K562 (cell line): ENCODE results near the gene RHEX. TPM values are rescaled to one million over a fixed set of nuclear protein-coding genes. Genes with fewer than 3 reads are reported as not detected.

Experiments used
- ATAC-seq: fragments of 200-7000 bp; cut with Tn5 transposase; 3 replicates; pipeline ENCODE4 v1.9.1; 2020; ENCODE audit warnings: moderate library complexity
- BruUV-seq: library from RNA; stranded (reverse); fragments of 400-500 nt; replicated peaks from 2 replicates; lab custom pipeline; 2021; lab: Mats Ljungman, UMichigan
- CTCF ChIA-PET: fragments of 300-600 bp; formaldehyde crosslinking; extraction: SDS; loops from one replicate; lab custom pipeline; 2021; ENCODE audit warnings: low intra/inter-chr PET ratio; lab: Yijun Ruan, JAX
- POLR2A ChIA-PET: fragments of 300-600, 350-650 bp; sonication (Branson Sonifier 250); formaldehyde crosslinking; extraction: SDS; loops from one replicate; lab custom pipeline; 2021; ENCODE audit warnings: antibody characterized with exemption, inconsistent platforms; lab: Yijun Ruan, JAX
- DNase-seq, 4 experiments: peaks; one replicate each; pipeline versions ENCODE4 v3.0.0 to v3.0.0-alpha.2; 2011 to 2018; ENCODE audit warnings: low spot score in 3 of 4, mixed read lengths in 3 of 4; ENCODE audit errors: extremely low read depth in 1 of 4
- FAIRE-seq: peaks from 2 replicates; lab custom pipeline; 2011; peaks lifted over from hg19 to GRCh38; lab: Jason Lieb, UNC
- H2AFZ ChIP-seq: 2 replicates; pipeline ENCODE4 v1.6.0; 2011; ENCODE audit warnings: low read depth, low read length, control low read depth, inconsistent platforms
- H3K27ac ChIP-seq: fragments of 200-600 bp; 3 replicates; pipeline ENCODE4 v1.8.0; 2011; ENCODE audit warnings: low read depth, mild to moderate bottlenecking, control low read depth, inconsistent platforms, low read length, moderate library complexity, mixed read lengths; ENCODE audit errors: extremely low read depth
- H3K27me3 ChIP-seq, 2 experiments: fragments of 300-600 bp in 1 of 2; 2 replicates in 1 of 2; 3 replicates in 1 of 2; pipeline versions ENCODE4 v1.6.0 to v1.8.0; 2011; ENCODE audit warnings: inconsistent platforms in 2 of 2, low read length in 2 of 2, mild to moderate bottlenecking in 1 of 2, mixed read lengths in 1 of 2, moderate library complexity in 1 of 2; ENCODE audit not compliant: control insufficient read depth in 2 of 2, insufficient read depth in 2 of 2
- H3K36me3 ChIP-seq: fragments of 300-600 bp; 3 replicates; pipeline ENCODE4 v1.8.0; 2011; ENCODE audit warnings: mild to moderate bottlenecking, low read length, inconsistent platforms; ENCODE audit not compliant: control insufficient read depth, insufficient read depth
- H3K4me1 ChIP-seq, 2 experiments: fragments of 200-600 bp in 1 of 2; replicated peaks in 1 of 2; 2 replicates in 1 of 2; 3 replicates in 1 of 2; pipeline versions ENCODE4 v1.5.1 to v1.8.0; 2011; ENCODE audit warnings: inconsistent platforms in 2 of 2, low read length in 2 of 2, mild to moderate bottlenecking in 1 of 2, mixed read lengths in 1 of 2, moderate library complexity in 1 of 2; ENCODE audit not compliant: control insufficient read depth in 2 of 2, insufficient read depth in 2 of 2
- H3K4me2 ChIP-seq: 2 replicates; pipeline ENCODE4 v1.6.1; 2011; ENCODE audit warnings: low read length, control low read depth, inconsistent platforms, mixed read lengths; ENCODE audit not compliant: insufficient read depth
- H3K4me3 ChIP-seq: fragments of 200-600 bp; sonication (generic), shearing (Covaris generic); 2 replicates; pipeline ENCODE4 v1.5.1; 2016; ENCODE audit warnings: control low read depth, inconsistent platforms
- H3K79me2 ChIP-seq: fragments of 200-600 bp; 3 replicates; pipeline ENCODE4 v1.8.0; 2011; ENCODE audit warnings: low read length, inconsistent platforms; ENCODE audit not compliant: control insufficient read depth, insufficient read depth
- H3K9ac ChIP-seq, 2 experiments: 2 replicates each; pipeline versions ENCODE4 v1.6.0 to v1.6.1; 2011; ENCODE audit warnings: low read depth in 2 of 2, low read length in 2 of 2, control low read depth in 1 of 2, inconsistent platforms in 1 of 2, mild to moderate bottlenecking in 1 of 2, mixed read lengths in 1 of 2; ENCODE audit not compliant: insufficient read depth in 1 of 2
- H3K9me1 ChIP-seq: one replicate; pipeline ENCODE4 v1.6.0; 2011; ENCODE audit warnings: inconsistent platforms, mild to moderate bottlenecking, low read length, moderate library complexity; ENCODE audit not compliant: control insufficient read depth, insufficient read depth
- H3K9me3 ChIP-seq: replicated peaks from 2 replicates; pipeline ENCODE4 v1.5.1; 2011; ENCODE audit warnings: low read depth, low read length, inconsistent platforms; ENCODE audit not compliant: control insufficient read depth, insufficient read depth
- H4K20me1 ChIP-seq: replicated peaks from 2 replicates; pipeline ENCODE4 v1.6.1; 2011; ENCODE audit warnings: low read length, inconsistent platforms, mixed read lengths; ENCODE audit not compliant: control insufficient read depth, insufficient read depth
- C11orf30 ChIP-seq: fragments of 450-650 bp; IDR thresholded peaks from 2 replicates; pipeline ENCODE4 v1.6.1; 2016; ENCODE audit warnings: low read depth, mild to moderate bottlenecking
- FOXA1 ChIP-seq: fragments of 450-650 bp; IDR thresholded peaks from 2 replicates; pipeline ENCODE4 v1.6.1; 2016; ENCODE audit warnings: mild to moderate bottlenecking, borderline replicate concordance
- NCOA4 ChIP-seq: fragments of 450-650 bp; IDR thresholded peaks from 2 replicates; pipeline ENCODE4 v1.6.1; 2018; ENCODE audit warnings: mild to moderate bottlenecking; ENCODE audit not compliant: partially characterized antibody
- NEUROD1 ChIP-seq: fragments of 150-350 bp; IDR thresholded peaks from 2 replicates; pipeline ENCODE4 v1.6.1; 2014; ENCODE audit warnings: borderline replicate concordance, low read length, low read depth; ENCODE audit not compliant: partially characterized antibody
- POLR2B ChIP-seq: fragments of 450-650 bp; IDR thresholded peaks from 2 replicates; pipeline ENCODE4 v1.6.1; 2018; ENCODE audit warnings: low read depth; ENCODE audit not compliant: partially characterized antibody
- RBM39 ChIP-seq: fragments of 200-400 bp; formaldehyde crosslinking; optimal IDR thresholded peaks from 2 replicates; pipeline ENCODE3; 2018; ENCODE audit warnings: low read depth, low read length
- TCFL5 ChIP-seq: fragments of 250-450 bp; sonication (Bioruptor Pico); conservative IDR thresholded peaks from 2 replicates; pipeline ENCODE4 v1.6.1; 2021; ENCODE audit warnings: mild to moderate bottlenecking, moderate library complexity, matching md5 sums
- ZBTB1 ChIP-seq: sonication (generic); formaldehyde crosslinking; IDR thresholded peaks from 2 replicates; pipeline ENCODE4 v1.8.1; 2023; ENCODE audit warnings: missing genetic modification reagents, low read depth, mild to moderate bottlenecking, borderline replicate concordance
- ZC3H4 ChIP-seq: sonication (generic); formaldehyde crosslinking; IDR thresholded peaks from 2 replicates; pipeline ENCODE4 v1.9.0; 2021; ENCODE audit warnings: missing genetic modification reagents, borderline replicate concordance
- ZNF212 ChIP-seq: fragments of 450-650 bp; formaldehyde crosslinking; IDR thresholded peaks from 2 replicates; pipeline ENCODE4 v1.4.0; 2020; ENCODE audit warnings: mild to moderate bottlenecking
- ZNF24 ChIP-seq: fragments of 450-650 bp; IDR thresholded peaks from 2 replicates; pipeline ENCODE4 v1.6.1; 2016
- ZNF274 ChIP-seq: IDR thresholded peaks from 2 replicates; pipeline ENCODE4 v1.6.1; 2011; ENCODE audit warnings: low read depth, mild to moderate bottlenecking, low read length, moderate library complexity, borderline replicate concordance
- WGBS: fragments of 100-300 bp; shearing (Covaris generic); methylation state at CpG from one replicate; pipeline ENCODE4 v1.1.6; 2016; ENCODE audit warnings: low coverage, mixed read lengths; ENCODE audit not compliant: insufficient coverage; ENCODE audit errors: missing lambda C conversion rate; 5-methylcytosine and 5-hydroxymethylcytosine counted together
- in situ Hi-C: fragments of 300-500 bp; cut with MboI; formaldehyde crosslinking; loops from 4 replicates; pipeline ENCODE4 v1.15.0; 2018; ENCODE audit warnings: inconsistent platforms, mixed read lengths
- intact Hi-C: fragments of 100-400 bp; cut with micrococcal nuclease; formaldehyde crosslinking; loops from 2 replicates; pipeline ENCODE4 v1.14.2; 2022
- polyA plus RNA-seq, 8 experiments: library from polyadenylated mRNA; depleted of rRNA in 4 of 8; stranded (reverse) in 5 of 8; unstranded in 3 of 8; fragments of >200 nt; fragmentation: Nextera tagmentation in 2 of 8; fragmentation: Illumina TruSeq in 1 of 8; extraction: Ambion mirVana in 2 of 8; extraction: Trizol in 1 of 8; gene quantifications; 2 replicates each; pipeline versions ENCODE4 v1.2.1 to v1.2.3, GENCODE V29; 2011 to 2014; ENCODE audit warnings: inconsistent platforms in 1 of 8, missing spikeins in 1 of 8
- total RNA-seq, 7 experiments: library from RNA; depleted of rRNA in 6 of 7; stranded (reverse); fragments of >200 nt in 6 of 7; fragmentation: Illumina TruSeq in 2 of 7; extraction: Trizol in 2 of 7; gene quantifications; 2 replicates each; pipeline versions ENCODE4 v1.2.1 to v1.2.3, GENCODE V29; 2011 to 2021; ENCODE audit warnings: low replicate concordance in 1 of 7

Gene RHEX
- total and polyA plus RNA-seq, 9 of the 15 experiments (the other 6 are each of a cell fraction or from before 2014, with no cell fraction given) = not detected

DNA sequence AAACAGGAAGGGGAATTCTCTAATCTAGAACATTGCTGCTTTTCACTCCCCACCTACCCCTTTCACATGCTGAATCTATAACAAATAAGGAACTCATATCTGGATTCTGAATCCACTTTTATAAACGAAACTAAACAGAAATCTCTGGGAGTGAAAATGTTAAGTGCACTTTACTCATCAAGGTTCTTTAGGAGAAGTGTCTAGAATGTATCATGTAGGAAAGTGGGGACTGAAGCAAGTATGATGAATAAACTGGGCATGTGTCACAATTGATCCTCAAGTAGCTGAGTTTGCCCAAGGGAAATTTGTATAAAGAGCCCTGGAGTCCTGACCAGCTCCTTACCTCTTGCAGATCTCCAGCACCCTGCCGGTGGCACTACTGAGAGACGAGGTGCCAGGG, 44.4 kb downstream of the RHEX start (continued):
- TF ChIP-seq ZC3H4 (CRISPR knock-in tag) = no peak
- no peak for TF ChIP-seq POLR2B
- no peak for TF ChIP-seq ZNF274
- no peak for TF ChIP-seq RBM39
- TF ChIP-seq FOXA1 = no peak
- no peak for TF ChIP-seq ZNF212

DNA sequence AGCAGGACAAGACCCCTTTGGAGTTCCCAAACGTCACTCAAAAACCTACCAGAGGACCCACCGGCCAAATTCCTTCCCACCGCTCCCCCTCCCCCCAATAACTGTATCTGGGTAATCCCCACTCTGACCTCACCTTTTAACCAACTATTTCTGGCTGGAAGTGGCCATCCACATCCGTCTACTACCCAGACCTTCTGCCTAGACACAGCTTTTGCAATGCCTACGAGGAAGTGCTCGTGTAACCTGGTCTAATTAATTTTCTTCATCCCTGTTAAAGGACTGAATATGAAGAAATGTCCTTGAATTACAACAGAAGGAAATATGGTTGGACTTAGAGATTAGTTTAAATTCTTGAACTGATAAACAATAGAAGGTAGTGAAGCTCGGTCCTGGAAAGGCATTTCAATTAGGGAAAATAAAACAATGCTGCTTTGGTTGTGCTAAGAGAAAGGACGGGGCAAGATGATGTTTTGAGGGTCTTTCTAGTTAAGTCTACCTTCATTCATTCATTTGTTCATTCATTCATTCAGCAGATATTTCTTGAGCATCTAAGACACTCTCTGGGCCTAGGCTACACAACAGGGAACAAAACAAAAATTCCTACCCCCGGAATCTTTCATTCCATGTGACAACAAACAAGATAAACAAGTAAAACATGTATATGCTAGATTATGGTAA, 45.4 kb downstream of the RHEX start:
- intact Hi-C loops (no loop called here), in situ Hi-C loops (no loop called here)
- ChIA-PET CTCF (no interaction called here), POLR2A (interaction anchor here (0.8 to 2.1 kb wide), 4 partner anchors 10 to 29 kb away, joined by 3 to 6 read pairs (median 4); no protein-coding TSS in a partner anchor)
- WGBS = 2% methylated on average over 9 of the region's 9 CpGs
- no peak for FAIRE-seq
- Histone ChIP-seq H3K79me2 (no peaks in the 10 kb centered on the region), H3K36me3 (no peaks in the 10 kb centered on the region), H3K4me3 (no peak overlapping the region), H3K27me3 (peaks cover 32 to 55% of the 10 kb centered on the region in 2 experiments), H2AFZ (no peak overlapping the region), H3K4me1 (no peaks in the 10 kb centered on the region), H4K20me1 (no peaks in the 10 kb centered on the region), H3K27ac (no peak overlapping the region), H3K4me2 (no peak overlapping the region), H3K9me1 (no peaks in the 10 kb centered on the region), H3K9ac (no peak overlapping the region), H3K9me3 (no peaks in the 10 kb centered on the region)
- ATAC-seq = no peak
- no peak for DNase-seq
- TF ChIP-seq C11orf30 (no peak), TCFL5 (no peak), NEUROD1 (no peak), ZBTB1 (CRISPR knock-in tag) (no peak), ZNF24 (peak; percentile 76), NCOA4 (no peak)
- BruUV-seq = no TSS peak
